IMR-90 (cell line): ENCODE results near the gene CCER1. TPM values are rescaled to one million over a fixed set of nuclear protein-coding genes. Genes with fewer than 3 reads are reported as not detected.
A peak's percentile ranks its signal among the peaks of the same experiment; 100 is the strongest.

Experiments
- ATAC-seq: fragments of 200-7000 bp; cut with Tn5 transposase; 2 replicates; pipeline ENCODE4 v1.9.1; 2020; ENCODE audit warnings: low read depth, mild to moderate bottlenecking, moderate library complexity
- BruUV-seq: library from RNA; stranded (reverse); fragments of 400-500 nt; replicated peaks from 2 replicates; lab custom pipeline; 2021; lab: Mats Ljungman, UMichigan
- CTCF ChIA-PET: fragments of 300-600 bp; formaldehyde crosslinking; extraction: SDS; loops from one replicate; lab custom pipeline; 2021; ENCODE audit warnings: antibody characterized with exemption; lab: Yijun Ruan, JAX
- POLR2A ChIA-PET: fragments of 300-600 bp; sonication (Branson Sonifier 250); formaldehyde crosslinking; loops from one replicate; lab custom pipeline; 2022; ENCODE audit warnings: antibody characterized with exemption; ENCODE audit not compliant: unreplicated experiment; lab: Charles Lee
- DNase-seq: peaks from one replicate; pipeline ENCODE4 v3.0.0; 2013
- H2AFZ ChIP-seq: replicated peaks from 2 replicates; pipeline ENCODE3; 2013; ENCODE audit warnings: low read length, mild to moderate bottlenecking; ENCODE audit not compliant: poor library complexity
- H2AK5ac ChIP-seq: 2 replicates; pipeline ENCODE4 v1.6.1; 2013; ENCODE audit warnings: low read depth, low read length, inconsistent platforms
- H2AK9ac ChIP-seq: replicated peaks from 2 replicates; pipeline ENCODE3; 2013; ENCODE audit warnings: mild to moderate bottlenecking, low read depth, low read length, moderate library complexity; ENCODE audit not compliant: poor library complexity
- H2BK120ac ChIP-seq: 2 replicates; pipeline ENCODE4 v1.6.1; 2013; ENCODE audit warnings: low read depth, low read length, inconsistent platforms
- H2BK15ac ChIP-seq: 3 replicates; pipeline ENCODE4 v1.6.1; 2013; ENCODE audit warnings: low read depth, low read length, inconsistent platforms
- H2BK20ac ChIP-seq: 2 replicates; pipeline ENCODE4 v1.6.1; 2013; ENCODE audit warnings: low read depth, mild to moderate bottlenecking, inconsistent platforms, low read length, moderate library complexity
- H2BK5ac ChIP-seq: 2 replicates; pipeline ENCODE4 v1.6.1; 2013; ENCODE audit warnings: mild to moderate bottlenecking, low read depth, low read length, inconsistent platforms; ENCODE audit not compliant: poor library complexity, severe bottlenecking
- H3K14ac ChIP-seq: replicated peaks from 2 replicates; pipeline ENCODE4 v1.6.1; 2013; ENCODE audit warnings: low read depth, low read length, inconsistent platforms
- H3K18ac ChIP-seq: 2 replicates; pipeline ENCODE4 v1.6.1; 2013; ENCODE audit warnings: low read depth, low read length, control low read depth
- H3K23ac ChIP-seq: 2 replicates; pipeline ENCODE4 v1.6.1; 2013; ENCODE audit warnings: low read depth, low read length, inconsistent platforms
- H3K27ac ChIP-seq: 2 replicates; pipeline ENCODE4 v1.5.1; 2013; ENCODE audit warnings: mild to moderate bottlenecking, control low read depth, low read length; ENCODE audit not compliant: insufficient read depth
- H3K27me3 ChIP-seq: 2 replicates; pipeline ENCODE4 v1.6.1; 2013; ENCODE audit warnings: low read length; ENCODE audit not compliant: control insufficient read depth, insufficient read depth
- H3K36me3 ChIP-seq: 2 replicates; pipeline ENCODE4 v1.6.1; 2013; ENCODE audit warnings: low read length, mixed read lengths; ENCODE audit not compliant: control insufficient read depth, insufficient read depth
- H3K4ac ChIP-seq: 2 replicates; pipeline ENCODE4 v1.6.1; 2013; ENCODE audit warnings: low read depth, low read length, inconsistent platforms
- H3K4me1 ChIP-seq: 2 replicates; pipeline ENCODE4 v1.6.1; 2013; ENCODE audit warnings: low read length, mixed read lengths; ENCODE audit not compliant: control insufficient read depth, insufficient read depth
- H3K4me2 ChIP-seq: 2 replicates; pipeline ENCODE4 v1.6.1; 2013; ENCODE audit warnings: low read depth, mild to moderate bottlenecking, control low read depth, low read length, moderate library complexity
- H3K4me3 ChIP-seq: 2 replicates; pipeline ENCODE4 v1.5.1; 2013; ENCODE audit warnings: low read depth, mild to moderate bottlenecking, control low read depth, low read length, moderate library complexity; ENCODE audit not compliant: insufficient read depth
- H3K56ac ChIP-seq: 2 replicates; pipeline ENCODE4 v1.6.1; 2013; ENCODE audit warnings: low read length, inconsistent platforms; ENCODE audit not compliant: insufficient read depth; ENCODE audit errors: extremely low read depth
- H3K79me1 ChIP-seq, 2 experiments: 2 replicates each; pipeline ENCODE4 v1.6.1; 2013; ENCODE audit warnings: low read length in 2 of 2, inconsistent platforms in 1 of 2, low read depth in 1 of 2
- H3K9ac ChIP-seq: 2 replicates; pipeline ENCODE4 v1.6.1; 2013; ENCODE audit warnings: low read depth, low read length, control low read depth
- H3K9me1 ChIP-seq: 2 replicates; pipeline ENCODE4 v1.6.1; 2013; ENCODE audit warnings: low read length, inconsistent platforms; ENCODE audit not compliant: insufficient read depth
- H3K9me3 ChIP-seq: 2 replicates; pipeline ENCODE4 v1.6.1; 2013; ENCODE audit warnings: low read length; ENCODE audit not compliant: control insufficient read depth, insufficient read depth
- H4K20me1 ChIP-seq: 2 replicates; pipeline ENCODE4 v1.6.1; 2013; ENCODE audit warnings: low read length, inconsistent platforms; ENCODE audit not compliant: insufficient read depth
- H4K5ac ChIP-seq: 2 replicates; pipeline ENCODE4 v1.6.1; 2013; ENCODE audit warnings: mild to moderate bottlenecking, low read depth, low read length, control low read depth
- H4K8ac ChIP-seq, 2 experiments: 2 replicates each; pipeline ENCODE4 v1.6.1; 2013; ENCODE audit warnings: low read depth in 2 of 2, low read length in 2 of 2, control low read depth in 1 of 2, inconsistent platforms in 1 of 2
- H4K91ac ChIP-seq: 2 replicates; pipeline ENCODE4 v1.6.1; 2013; ENCODE audit warnings: low read depth, low read length, inconsistent platforms; ENCODE audit not compliant: insufficient read depth
- CHD1 ChIP-seq: IDR thresholded peaks from 2 replicates; pipeline ENCODE4 v1.6.1; 2012; ENCODE audit warnings: low read depth, low read length, improper control_type of control experiment
- CTCF ChIP-seq: conservative IDR thresholded peaks from 2 replicates; pipeline ENCODE4 v1.5.1; 2012; ENCODE audit warnings: mild to moderate bottlenecking, low read depth, low read length, improper control_type of control experiment
- ELK1 ChIP-seq: fragments of 150-350 bp; IDR thresholded peaks from 2 replicates; pipeline ENCODE4 v1.6.1; 2016; ENCODE audit warnings: low read depth, mild to moderate bottlenecking, low read length, moderate library complexity, borderline replicate concordance
- FOS ChIP-seq: fragments of 150-350 bp; IDR thresholded peaks from 2 replicates; pipeline ENCODE4 v1.6.1; 2016; ENCODE audit warnings: low read depth, low read length
- MAFK ChIP-seq: IDR thresholded peaks from 2 replicates; pipeline ENCODE4 v1.6.1; 2012; ENCODE audit warnings: low read depth, low read length, improper control_type of control experiment
- MAZ ChIP-seq: IDR thresholded peaks from 2 replicates; pipeline ENCODE4 v1.6.1; 2012; ENCODE audit warnings: low read depth, mild to moderate bottlenecking, low read length, improper control_type of control experiment, moderate library complexity, borderline replicate concordance
- MXI1 ChIP-seq: IDR thresholded peaks from 2 replicates; pipeline ENCODE4 v1.6.1; 2012; ENCODE audit warnings: low read depth, mild to moderate bottlenecking, low read length, moderate library complexity, borderline replicate concordance
- NFE2L2 ChIP-seq: fragments of 150-350 bp; IDR thresholded peaks from 2 replicates; pipeline ENCODE4 v1.6.1; 2016; ENCODE audit warnings: low read depth, mild to moderate bottlenecking, low read length
- WGBS, 2 experiments: methylation state at CpG; one replicate each; pipeline versions ENCODE4 v1.1.5 to v1.1.7; 2013; ENCODE audit warnings: missing lambda C conversion rate in 2 of 2; ENCODE audit not compliant: insufficient read length in 1 of 2; ENCODE audit errors: extremely low coverage in 2 of 2; 5-methylcytosine and 5-hydroxymethylcytosine counted together
- dilution Hi-C: fragments of 300-500 bp; cut with HindIII; formaldehyde crosslinking; loops from one replicate; pipeline ENCODE4 v1.14.3; 2018; ENCODE audit warnings: low sequenced_read_pairs; ENCODE audit not compliant: unreplicated experiment
- in situ Hi-C: fragments of 300-500 bp; cut with MboI; formaldehyde crosslinking; loops from 3 replicates; pipeline ENCODE4 v1.14.3; 2019; ENCODE audit warnings: low sequenced_read_pairs, inconsistent platforms, mixed read lengths
- intact Hi-C: fragments of 100-400 bp; cut with micrococcal nuclease; formaldehyde crosslinking; loops from 2 replicates; pipeline ENCODE4 v1.10.0; 2022
- polyA plus RNA-seq, 3 experiments: library from polyadenylated mRNA; depleted of rRNA; stranded (reverse); fragments of >200 nt; gene quantifications; 2 replicates each; pipeline ENCODE4 v1.2.3, GENCODE V29; 2012; ENCODE audit warnings: low replicate concordance in 1 of 3
- total RNA-seq: library from RNA; depleted of rRNA; stranded (reverse); fragments of >200 nt; gene quantifications from 2 replicates; pipeline ENCODE4 v1.2.3, GENCODE V29; 2012

Gene CCER1
- total and polyA plus RNA-seq, 2 of the 4 experiments (the other 2 are of a cell fraction) = not detected

DNA sequence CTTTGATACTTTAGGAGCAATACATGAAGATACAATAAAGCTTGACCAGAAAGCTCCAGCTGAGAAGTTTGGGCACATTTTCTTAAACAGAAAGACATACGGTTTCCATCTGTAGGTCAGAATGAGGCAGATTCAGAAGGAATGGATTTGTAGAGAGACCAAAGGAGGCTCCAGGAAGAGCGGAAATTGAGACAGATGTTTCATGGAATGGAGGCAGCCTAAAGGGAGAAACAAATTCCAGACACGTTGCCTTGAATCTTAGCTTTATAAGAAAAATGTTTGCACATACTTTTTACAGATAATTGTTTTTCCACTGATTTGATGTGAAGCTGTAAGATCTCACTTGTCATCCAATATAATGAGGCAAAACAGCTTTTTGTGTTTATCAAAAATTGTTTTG, 25.0 kb upstream of the CCER1 start:
- H2BK120ac ChIP-seq = peak overlapping the region; percentile 77
- no peaks in the 10 kb centered on the region for H4K20me1 ChIP-seq
- CTCF ChIA-PET = interaction anchor here (1.3 kb wide), 1 partner anchor 376 kb away, joined by 3 read pairs; no protein-coding TSS in a partner anchor
- ATAC-seq (peak; percentile 44; the same call in 1 of the 2 replicates), DNase-seq (peak; percentile 49)
- no peak overlapping the region for H3K9ac ChIP-seq
- BruUV-seq = no TSS peak
- WGBS, 2 experiments = 22% methylated on average over 1 of the region's 3 CpGs; no CpG with 5 or more reads in 1 of the 2 experiments
- intact Hi-C loops = loop anchor here (2.0 kb wide), 2 partner anchors 199 to 347 kb away; no protein-coding TSS in a partner anchor
- H3K27me3 ChIP-seq = no peaks in the 10 kb centered on the region
- peak overlapping the region in 1 of 2 experiments; percentile 29; a peak in 2 of 4 replicates for H4K8ac ChIP-seq
- no peak overlapping the region; the same call in 1 of the 2 replicates for H4K5ac ChIP-seq
- POLR2A ChIA-PET = interaction anchor here (0.5 to 1.3 kb wide), 2 partner anchors 200 to 348 kb away, joined by 3 read pairs; no protein-coding TSS in a partner anchor
- TF ChIP-seq NFE2L2 (no peak), CHD1 (no peak), MAFK (no peak), MXI1 (no peak), FOS (no peak), ELK1 (no peak), CTCF (no peak), MAZ (no peak)
- H2BK15ac ChIP-seq = no peak overlapping the region
- no peak overlapping the region for H3K4me3 ChIP-seq
- in situ Hi-C loops = loop anchor here (10.0 kb wide), 1 partner anchor 165 kb away; no protein-coding TSS in a partner anchor
- peak overlapping the region; percentile 37 for H2BK5ac ChIP-seq
- no peak overlapping the region for H2AFZ ChIP-seq
- no peaks in the 10 kb centered on the region for H3K9me3 ChIP-seq
- no peak overlapping the region for H2AK5ac ChIP-seq
- H3K27ac ChIP-seq = peak overlapping the region; percentile 57; the same call in 1 of the 2 replicates
- no peak overlapping the region for H3K14ac ChIP-seq
- dilution Hi-C loops = loop anchor here (25.0 kb wide), 1 partner anchor 357 kb away; no protein-coding TSS in a partner anchor
- H3K56ac ChIP-seq = no peak overlapping the region
- peak overlapping the region; percentile 54; the same call in 1 of the 2 replicates for H2BK20ac ChIP-seq
- no peaks in the 10 kb centered on the region for H3K9me1 ChIP-seq
- no peak overlapping the region for H3K4me2 ChIP-seq
- H3K23ac ChIP-seq = no peak overlapping the region
- H3K36me3 ChIP-seq = no peaks in the 10 kb centered on the region
- H2AK9ac ChIP-seq = no peak overlapping the region
- H3K79me1 ChIP-seq = no peaks in the 10 kb centered on the region
- H3K4ac ChIP-seq = no peak overlapping the region
- H3K4me1 ChIP-seq = peaks cover 6% of the 10 kb centered on the region
- H3K18ac ChIP-seq = peak overlapping the region; percentile 9; the same call in 1 of the 2 replicates
- peak overlapping the region; percentile 39; the same call in 1 of the 2 replicates for H4K91ac ChIP-seq
